ENCODE measurements around the gene TMEM273.

Gene TMEM273

DNA sequence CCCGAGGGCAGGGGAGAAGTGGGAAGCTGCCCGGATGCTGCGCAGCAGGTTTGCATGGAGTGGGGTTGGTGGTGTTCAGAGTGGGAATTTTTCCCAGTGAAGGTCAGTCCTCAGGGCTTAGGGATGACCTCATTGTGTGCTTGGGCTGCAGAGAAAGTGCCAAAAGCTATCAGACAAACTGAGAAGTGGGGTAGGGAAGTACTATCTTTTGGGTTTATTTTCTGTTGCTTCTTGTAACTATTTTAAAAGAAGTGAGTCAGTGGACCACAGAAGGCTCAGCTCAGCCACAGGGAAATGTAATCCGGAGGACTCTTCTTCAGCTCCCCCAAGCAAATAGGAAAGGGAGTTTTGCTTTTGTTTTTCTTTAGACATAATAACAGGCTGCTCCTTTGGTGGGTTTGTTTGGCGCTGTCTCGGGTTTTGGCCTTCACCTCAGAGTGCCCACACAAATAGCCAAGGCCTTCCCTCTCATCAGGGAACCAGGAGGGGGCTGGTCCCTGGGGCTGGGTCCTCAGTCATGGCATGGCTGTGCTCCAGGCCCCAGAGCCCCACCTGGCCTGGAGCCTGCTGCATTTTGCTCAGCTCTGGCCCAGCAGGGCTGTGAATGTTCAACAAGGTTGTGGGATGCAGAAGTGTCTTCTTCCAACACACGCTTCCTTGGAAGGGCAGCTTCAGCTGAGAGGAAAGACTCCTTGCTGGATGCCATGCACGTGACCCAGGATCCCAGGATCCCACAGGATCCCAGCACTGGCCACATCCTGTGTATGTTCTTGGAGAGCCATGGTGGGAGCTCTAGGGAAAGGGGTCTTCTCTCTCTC, 49.0 kb downstream of the TMEM273 start:
- no peak for DNase-seq

DNA sequence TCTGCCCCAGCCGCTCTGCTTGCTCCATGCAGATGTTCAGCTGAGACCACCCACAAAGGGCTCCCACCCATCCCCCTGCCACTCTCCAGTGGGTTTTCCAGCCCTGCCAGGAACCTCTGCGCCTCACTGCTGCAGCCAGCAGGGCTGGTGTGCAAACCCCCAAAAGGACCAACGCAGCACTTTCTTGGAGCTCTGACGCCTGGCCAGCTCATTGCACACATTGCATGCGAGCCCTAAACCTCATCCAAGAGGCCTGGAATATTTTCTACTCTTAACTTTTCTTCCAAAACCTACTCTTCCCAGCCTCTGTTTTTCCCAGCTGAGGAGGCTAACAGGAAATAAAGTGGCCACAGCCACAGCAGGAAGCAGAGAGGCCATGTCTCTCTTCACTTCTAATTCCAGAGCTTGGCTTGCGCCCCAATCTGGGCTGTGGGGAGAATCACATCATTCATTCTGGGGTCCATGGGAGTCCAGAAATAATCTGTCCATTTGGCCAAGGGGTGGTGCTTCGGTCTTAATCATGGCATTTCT, 49.8 kb downstream of the TMEM273 start:
- no peak for DNase-seq

DNA sequence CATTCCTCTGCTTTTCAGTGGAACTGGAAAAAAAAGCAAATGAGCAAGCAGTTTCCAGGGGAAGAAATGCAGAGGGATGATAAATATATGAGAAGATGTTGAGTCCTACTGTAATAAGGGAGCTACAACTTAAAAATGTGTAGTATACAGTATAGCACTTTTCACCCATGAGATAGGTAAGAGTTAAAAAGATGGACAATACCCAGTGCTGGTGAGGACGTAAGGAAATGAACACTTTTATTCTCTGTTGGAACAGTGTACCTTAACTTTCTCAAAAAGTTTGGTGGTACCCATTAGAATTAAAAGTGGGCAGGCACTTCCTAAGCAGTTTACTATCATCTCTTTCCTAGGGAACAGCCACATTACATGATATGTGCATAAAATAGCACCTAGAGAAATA, 51.7 kb downstream of the TMEM273 start:
- DNase-seq, result no peak

DNA sequence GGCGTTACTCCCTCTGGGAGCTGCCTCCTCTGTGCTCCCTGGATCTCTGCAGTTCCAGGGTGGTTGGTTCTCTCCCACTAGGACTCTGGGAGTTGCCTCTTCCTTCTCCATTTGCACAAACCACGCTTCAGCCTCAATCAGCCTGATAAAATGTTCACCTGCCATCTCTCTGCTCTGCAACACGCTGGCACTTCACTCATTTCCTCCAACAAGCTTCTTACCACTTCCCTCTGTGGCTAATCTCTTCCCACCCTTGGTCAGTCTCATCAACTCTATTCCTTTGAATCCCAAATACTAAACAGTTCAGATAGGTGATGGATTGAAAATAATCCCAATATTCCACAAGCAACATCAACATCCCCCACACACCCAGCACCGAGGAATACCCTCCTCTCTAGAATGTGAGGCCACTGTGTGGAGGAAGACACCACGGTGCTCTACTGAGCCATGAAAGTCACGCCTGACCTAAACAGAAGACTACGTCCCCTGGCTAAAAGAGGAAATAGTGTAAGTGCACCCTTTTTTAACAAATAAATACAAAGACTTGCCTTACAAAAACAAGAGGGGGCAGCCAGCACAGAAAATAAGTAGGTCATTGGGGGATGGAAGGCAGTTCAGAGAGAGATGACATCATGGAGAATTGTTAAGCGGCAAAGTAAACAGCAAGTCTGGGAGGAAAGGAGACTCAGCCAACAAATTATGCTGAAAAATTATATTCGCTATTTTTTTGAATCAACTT, 52.4 kb downstream of the TMEM273 start:
- no peak for DNase-seq

DNA sequence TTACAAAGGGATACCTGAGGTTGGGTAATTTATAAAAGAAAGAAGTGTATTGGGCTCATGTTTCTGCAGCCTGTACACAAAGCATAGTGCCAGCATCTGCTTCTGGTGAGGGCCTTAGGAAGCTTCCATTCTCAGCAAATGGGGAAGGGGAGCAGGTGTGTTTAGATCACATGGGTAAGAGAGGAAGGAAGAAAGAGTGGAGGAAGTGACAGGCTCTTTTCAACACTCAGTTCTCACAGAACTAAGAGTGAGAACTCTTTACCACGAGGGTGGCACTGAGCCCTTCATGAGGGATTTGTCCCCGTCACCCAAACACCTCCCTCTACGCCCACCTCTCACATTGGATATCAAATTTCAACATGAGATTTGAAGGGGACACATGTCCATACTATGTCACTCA, 53.9 kb downstream of the TMEM273 start:
- no peak for DNase-seq

DNA sequence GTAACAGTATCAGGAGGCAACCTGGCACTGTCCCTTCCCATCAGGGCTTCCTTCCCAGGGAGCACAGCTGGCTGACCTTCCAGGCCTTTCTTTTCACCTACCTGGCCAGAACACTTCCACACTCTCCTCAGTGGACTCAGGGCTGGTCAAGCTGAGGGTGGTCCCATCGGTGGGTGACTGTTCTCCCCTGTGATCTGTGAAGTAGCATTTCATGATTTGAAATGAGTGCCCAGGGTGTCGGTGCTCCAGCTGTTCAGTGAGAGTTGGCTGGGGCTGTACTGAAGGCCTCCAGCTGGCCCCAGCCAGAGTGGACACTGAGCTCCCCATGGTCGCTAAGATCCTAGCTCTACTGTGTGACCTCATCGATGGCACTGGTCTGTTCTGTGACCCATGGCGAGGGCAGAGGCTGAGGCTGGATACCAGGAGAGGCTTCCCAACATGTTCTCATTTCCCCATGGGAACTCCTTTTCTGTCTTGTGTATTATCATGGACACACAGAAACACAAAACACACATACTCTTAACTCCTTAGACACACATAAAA, 54.4 kb downstream of the TMEM273 start, which contains the start of gene FAM170B:
FAM170B (minus strand) TSS at position 316 of the 543 bp plus-strand sequence; CDS start at position 213, 103 bp downstream.
- no peak for DNase-seq

DNA sequence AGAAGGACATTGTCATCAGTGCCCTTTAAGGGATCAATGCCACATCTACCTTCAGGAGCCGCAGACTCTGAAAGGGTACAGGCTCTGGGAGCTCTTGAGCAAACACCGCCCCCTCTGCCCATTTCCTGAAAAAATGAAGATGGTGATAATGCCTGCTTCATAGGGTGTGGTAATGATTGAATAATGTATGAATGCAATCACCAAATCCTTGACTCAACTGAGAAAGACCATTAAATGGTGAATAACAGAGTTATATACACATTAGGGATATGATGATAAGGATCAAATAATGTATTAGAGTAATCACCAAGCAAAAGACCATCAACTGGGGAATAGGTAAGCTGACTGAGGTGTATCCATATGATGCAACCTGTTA, 55.8 kb downstream of the TMEM273 start:
- DNase-seq, result no peak

DNA sequence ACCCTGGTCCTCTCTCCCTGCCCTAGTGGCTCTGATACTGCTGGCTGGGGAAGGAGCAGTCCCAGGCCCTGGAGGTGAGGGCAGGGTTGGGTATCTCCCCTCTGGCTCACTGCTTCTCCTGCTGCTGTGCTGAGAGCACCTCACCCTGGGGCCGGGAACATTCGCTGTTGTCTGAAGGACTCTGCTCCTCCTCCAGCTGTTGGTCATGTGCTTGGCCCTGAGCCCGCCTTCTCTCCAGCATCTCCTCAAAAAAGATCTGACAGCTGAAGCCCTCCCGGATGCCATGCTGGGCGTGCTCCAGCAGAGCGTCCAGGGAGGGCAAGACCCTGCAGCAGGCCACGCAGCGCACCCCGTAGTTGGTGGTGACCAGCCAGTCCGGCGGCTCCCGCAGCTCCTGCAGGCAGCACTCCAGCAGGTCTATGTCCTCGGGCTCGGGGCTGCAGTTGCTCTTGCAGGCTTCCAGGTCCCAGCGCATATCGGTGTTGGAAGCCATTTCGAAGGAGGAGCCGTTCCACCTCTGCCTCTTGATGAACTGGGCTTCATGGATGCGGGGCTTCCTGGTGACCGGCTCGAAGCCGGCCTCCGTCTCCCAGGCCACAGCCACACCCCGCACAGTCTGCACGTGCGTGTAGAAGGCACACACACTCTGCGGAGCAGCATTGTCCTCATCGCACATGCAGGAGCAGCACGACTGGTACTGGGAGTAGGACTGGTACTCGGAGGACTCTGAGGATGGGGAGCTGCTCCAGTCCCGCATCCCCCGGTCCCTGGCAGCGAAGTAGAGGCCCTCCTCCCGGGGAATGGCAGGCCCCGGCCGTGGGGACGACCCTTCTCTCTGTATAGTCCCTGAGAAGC, 56.5 kb downstream of the TMEM273 start:
- no peak for DNase-seq

DNA sequence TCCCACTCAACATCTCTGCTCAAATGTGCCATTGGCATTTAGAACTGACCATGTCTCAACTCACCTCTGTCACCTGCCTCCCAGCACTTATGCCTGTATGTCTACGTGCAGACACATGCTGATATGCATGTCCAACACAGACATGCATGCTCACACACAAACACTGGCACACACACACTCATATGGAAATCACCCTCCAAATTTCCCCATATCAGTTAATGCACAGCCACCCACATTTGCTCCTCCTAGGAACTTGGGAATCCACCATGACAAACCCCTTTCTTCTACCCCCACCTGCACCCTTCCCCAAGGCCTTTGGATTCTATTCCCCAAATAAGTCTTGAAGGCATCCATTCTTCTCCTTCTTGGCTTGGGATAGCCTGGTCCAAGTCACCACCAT, 58.8 kb downstream of the TMEM273 start:
- no peak for DNase-seq

DNA sequence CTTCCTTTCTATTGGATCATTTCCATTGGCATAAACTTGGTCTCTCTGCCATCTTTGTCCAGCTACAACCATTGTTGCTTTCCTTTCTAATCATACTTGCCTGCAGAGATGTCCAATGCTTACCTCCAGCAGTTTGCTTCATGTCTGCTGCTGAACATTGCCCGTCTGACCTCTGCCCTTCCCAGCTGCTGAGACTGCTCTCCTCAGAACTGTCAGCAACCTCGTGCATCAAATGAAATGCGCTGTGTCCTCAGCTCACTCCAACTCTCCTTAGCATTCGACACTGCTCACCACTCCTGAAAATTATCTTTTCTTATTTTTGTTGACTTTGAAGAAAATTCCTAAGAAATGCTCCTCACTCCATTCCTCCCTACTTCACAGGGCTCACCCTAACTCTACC, 59.3 kb downstream of the TMEM273 start:
- no peak for DNase-seq

DNA sequence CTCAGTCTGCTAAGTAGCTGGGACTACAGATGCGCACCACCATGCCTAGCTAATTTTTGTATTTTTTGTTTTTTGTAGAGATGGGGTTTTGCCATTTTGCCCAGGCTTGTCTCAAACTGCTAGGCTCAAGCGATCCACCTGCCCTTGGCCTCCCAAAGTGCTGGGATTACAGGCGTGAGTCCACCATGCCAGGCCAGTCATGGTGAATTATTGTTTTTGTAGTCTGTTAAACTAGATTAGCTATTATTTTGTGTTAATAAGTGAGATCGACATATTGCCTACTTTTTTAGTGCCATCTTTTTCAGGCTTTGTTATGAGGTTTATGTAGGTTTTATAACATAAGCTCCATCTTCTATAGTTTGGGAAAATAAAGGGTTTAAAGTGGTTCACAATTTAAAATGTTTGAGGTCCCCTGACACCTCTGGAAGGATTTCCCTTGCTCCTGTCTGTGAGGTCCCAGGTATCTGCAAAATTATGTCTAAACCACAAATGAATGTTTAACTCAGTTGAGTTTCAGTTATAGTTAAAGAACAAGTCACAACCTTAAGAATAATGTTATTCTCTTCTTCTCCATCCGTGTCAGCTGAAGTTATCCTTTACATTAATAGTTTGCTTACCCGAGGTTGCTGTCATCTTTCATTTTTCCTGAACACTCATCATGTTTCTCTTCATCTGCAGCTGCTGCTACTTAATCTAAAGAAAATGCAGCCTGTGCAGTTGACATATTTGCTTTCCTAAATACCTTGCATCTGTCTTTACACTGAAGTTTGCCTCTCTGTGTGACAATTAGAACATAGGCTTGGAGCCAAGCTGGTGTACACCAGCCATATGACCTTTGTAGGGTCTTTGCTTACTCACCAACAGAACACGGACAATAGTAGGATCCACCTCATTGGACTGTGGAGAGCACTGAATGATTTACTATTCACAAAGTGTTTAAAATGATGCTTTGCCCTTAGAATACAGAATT, 63.9 kb downstream of the TMEM273 start:
- DNase-seq, result no peak

DNA sequence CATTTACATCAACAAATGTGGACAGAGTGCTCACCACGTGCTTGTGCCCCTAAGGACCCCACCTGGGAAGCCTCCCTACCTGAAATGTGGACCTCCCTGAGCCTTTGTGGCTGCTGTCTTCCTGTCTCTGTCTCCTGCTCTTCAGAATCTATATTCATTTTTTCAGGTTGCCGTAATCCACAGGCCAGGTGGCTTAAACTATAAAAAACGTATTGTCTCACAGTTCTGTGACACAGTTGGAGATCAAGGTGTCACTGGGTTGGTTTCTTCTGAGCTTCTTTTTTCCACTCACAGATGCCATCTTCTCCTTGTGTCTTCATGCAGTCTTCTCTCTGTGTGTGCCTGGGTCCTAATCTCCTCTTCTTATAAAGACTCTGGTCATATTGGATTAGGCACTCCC, 67.3 kb downstream of the TMEM273 start:
- no peak for DNase-seq

DNA sequence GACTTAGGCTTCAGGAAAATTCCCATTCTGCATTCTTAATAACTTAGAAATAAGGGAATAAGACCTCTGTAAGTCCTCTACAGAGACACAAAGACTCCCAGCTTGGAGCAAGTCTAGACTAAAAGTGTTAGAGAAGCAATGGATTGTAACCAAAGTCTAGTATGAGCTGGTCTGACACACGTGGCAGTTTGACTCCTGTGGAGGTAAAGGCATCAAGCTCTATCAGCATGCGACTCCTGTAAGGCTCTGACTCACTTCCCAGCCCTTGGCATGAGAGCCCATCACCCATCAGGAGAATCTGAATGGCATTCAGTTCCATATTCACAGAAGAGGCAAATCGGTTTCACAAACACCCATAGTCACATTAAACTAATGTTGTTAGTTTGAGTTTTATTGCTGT, 68.4 kb downstream of the TMEM273 start:
- DNase-seq, result no peak

DNA sequence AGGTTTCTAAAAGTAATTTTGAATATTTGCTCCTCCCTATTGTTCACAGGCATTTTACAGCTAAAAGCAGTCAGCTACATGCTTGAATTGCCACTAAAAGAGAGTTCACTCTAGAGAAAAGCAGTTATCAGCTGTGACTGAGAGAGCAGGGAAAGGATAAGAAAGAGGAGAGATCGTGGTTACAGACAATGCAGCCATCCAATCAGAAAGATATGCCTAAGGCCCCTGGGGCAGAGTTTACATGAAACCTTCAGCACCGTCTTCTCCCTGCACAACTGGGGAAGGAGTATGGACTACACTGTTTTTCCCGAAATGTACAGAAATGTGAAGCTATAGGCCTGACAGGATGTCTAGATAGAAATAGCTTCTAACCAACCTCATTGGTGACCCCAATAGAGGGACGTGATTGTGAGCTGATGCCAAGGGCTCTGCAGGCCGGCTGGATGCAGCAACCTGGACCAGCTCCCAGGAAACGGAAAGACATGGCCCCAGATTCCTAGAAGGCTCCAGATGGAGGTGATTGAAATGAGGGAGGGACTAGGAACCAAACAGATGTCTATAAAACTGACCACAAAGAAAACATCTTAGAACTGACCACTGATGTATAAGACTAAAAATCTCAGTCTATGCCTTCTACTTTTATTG, 69.6 kb downstream of the TMEM273 start:
- no peak for DNase-seq

DNA sequence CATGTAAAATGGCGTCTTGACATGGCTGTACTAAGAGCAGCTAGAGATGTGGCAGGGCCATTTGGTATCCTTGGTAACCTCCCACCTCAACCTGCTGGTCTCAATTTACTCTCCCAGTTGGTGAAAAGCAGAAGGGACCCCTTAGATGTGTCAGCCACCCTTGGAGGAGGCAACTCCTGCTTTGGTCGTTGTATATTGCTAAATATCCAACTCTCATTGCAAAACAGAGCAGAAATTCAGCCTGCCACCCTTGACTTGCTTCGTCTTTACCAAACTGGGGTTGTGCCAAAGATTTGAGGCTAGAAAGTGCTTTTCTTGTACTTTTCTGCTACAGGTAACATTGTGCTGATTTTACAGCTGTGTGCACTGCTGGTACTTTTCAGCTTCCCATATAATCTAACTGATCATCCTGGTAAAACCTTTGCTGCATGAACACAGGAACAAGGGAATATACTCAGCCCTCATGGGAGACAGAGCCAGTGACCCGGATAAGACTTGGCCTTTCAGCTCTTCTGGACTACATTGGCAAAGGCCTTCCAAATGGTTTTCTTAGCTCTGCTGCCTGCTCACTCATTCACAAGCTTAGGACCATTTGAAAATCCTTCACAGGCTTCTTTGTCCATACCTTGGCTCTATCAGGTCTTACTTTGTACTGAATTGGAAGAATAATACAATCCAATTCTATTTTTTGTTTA, 70.7 kb downstream of the TMEM273 start:
- DNase-seq, result no peak

DNA sequence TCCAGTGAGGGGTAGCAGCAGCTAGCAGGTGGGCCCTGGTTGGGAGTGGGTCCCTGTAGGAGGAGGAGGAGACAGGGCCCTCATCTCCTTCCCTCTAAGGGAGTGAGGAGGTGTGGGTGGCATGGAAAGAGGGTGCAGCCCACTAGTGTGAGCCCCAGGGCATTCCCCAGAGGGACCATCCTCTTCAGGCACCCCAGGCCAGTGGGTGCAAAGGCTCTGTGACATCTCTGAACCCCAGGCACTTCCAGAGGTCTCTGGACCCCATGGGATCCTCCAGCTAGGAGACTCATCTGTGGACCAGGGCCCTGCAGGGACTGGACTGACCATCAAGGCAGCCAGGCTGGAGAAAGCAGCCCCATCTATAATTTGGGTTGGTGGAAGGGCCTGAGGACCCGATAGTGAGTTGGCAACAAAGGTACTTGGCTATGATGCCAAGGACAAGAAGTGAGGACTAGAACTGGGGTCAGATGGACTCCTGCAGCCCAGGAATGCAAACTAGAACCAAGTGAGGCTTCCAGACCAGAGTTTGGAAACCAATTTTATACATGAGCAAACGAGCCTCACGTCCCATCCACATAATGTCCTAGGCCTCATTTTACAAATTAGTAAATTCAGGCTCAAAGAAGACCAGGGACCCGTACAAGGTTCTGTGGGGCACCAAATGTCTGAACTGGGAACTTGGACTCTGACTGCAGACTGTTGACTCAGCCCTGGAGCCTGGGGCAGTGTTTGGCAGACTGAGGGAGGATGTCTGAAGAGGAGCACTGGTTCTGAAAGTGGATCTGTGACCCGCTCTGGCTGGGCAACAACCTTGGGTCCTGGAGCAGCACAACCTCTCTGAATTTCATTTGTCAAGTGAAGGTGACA, 71.4 kb downstream of the TMEM273 start:
- DNase-seq, result no peak

DNA sequence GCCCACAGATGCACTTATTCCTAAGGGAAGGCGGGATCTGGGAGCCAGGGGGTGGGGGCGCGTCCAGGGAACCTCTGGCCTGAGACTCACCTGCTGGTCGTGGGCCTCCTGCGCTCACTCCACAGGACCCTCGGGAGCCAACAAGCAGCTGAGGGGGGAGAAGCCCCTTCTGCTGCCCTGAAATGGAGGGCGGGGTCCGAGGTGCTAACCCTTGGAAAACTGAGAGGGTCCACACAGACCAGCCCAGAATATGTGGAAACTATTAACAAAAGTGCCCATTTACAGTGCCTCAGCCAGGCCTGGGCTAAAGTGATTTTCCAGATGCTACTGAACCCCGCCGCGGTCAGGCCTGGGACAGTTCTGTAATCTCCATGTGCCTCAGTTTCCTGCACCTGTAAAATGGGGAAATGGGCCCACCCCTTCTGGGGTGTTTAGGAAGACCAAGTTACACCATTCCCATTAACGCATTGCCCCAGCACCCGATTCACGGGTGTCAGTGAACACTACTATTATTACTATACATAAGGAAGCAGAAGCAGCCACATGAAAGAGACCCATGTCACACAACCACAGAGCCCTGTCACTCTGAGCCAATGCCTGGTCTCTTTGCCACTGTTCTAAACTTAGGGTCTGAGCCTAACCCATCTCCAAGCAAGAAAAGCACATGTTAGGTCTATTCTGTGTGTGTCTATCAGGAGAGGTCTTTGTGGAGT, 72.2 kb downstream of the TMEM273 start:
- no peak for DNase-seq

DNA sequence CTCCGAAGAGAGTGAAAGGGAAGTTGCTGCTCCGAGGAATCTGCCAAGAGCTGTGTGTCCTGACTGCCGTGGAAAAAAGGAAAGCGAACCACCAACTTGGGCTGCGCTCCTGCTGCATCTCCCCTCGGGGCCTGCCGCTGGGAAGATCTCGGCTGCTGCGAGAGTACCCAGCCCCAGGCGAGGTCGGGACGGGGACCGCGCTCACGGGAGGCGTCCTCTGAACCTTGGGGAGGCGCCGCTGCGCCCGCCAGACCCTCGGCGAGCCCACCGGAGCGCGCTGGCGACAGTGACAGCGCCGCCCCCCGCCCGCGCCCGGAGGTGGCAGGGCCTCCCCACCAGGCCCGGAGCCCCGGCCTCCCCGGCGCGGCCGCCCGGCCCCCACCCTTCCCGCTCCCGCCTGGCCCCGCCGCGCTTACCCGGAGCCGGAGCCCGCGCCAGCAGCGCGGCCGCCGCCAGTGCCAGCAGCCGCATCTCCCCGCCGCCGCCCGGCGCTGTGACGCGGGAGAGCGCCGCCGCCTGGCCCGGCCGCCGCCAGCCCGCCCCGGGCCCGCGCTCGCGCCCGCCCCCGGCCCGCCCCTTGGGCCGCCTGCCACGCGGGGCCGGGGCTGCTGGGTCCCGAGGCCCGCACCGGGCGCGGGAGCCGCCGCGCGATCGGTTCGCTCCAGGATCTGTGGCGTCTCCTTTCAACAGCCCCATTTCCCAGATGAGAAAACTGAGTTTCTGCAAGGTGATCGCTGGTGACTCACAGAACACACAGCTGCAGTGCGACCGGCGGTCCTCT, 73.0 kb downstream of the TMEM273 start, which contains the start of gene VSTM4:
VSTM4 (minus strand) TSS at position 508 of the 781 bp plus-strand sequence; CDS start at position 471, 37 bp downstream.
- no peak for DNase-seq
